NCI-H2107 treated with DMSO at 0.1 percent for 48 hours (cell line): ENCODE data around the gene ELOF1.
"Not testable (repeated sequence)": the region's sequence is repeated elsewhere in the genome, so short reads cannot be mapped to it uniquely, and the experiment has no call there.

Experiments
- DNase-seq: peaks from one replicate; lab custom pipeline; 2025; ENCODE audit not compliant: unreplicated experiment; lab: John Stamatoyannopoulos, UW

Gene ELOF1

GRCh38 chr19:11570039-11570462 lies 11.0 kb upstream of the ELOF1 start:
- DNase-seq, result no peak

DNA sequence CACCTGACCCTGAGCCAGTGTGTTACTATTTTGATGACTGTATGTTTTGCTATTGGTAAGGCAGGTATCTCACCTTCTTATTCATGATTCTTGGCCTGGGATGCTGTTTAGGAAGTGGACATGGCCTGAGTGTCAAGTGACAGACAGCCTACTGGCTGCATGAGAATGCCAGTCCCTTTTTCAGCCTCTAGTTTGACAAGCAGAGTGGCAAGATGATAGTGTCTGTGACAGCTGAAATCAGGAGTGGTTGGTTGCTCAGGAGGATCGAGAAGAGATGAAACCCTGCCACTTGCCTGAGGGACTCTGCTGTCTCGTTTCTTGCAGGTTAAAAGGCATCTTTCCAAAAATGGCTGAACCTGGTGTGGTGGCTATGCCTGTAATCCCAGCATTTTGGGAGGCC lies 7.1 kb upstream of the ELOF1 start:
- no peak for DNase-seq

- not testable (repeated sequence) for DNase-seq
Measured at GRCh38 chr19:11565649-11565980, 6.6 kb upstream of the ELOF1 start.

GRCh38 chr19:11564082-11564807 lies 5.2 kb upstream of the ELOF1 start:
- not testable (repeated sequence) for DNase-seq

GRCh38 chr19:11563532-11563931 lies 4.5 kb upstream of the ELOF1 start:
- no peak for DNase-seq

DNA sequence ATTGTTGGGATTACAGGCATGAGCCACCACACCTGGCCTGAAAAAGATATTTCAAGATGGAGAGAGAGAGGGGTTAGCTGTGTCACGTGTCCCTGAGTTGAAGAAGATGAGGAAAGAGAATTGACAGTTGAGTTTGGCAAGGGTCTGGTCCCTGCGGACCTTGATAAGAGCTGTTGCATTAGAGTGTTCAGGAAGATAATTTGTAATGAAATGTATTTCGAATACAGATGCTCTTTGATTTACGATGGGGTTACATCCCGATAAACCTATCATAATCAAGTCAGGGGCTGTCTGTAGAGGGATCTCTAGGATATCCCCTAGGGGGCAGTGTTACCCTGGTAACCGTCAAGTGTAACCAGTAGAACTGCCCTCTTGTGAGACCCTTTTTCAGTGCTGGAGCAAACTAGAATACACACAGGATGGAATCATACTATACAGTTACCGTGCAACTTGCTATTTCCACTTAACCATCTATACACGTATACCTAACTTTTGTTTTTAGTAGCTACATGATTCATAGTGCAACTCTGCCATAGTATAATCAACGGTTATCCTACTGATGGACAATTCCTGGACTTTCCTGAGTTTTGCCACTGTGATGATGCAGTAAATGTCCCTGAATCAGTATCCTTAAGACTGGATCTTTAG lies 1.5 kb upstream of the ELOF1 start:
- DNase-seq, result no peak

GRCh38 chr19:11556634-11557420 lies 2.2 kb downstream of the ELOF1 start:
- DNase-seq, result no peak

DNA sequence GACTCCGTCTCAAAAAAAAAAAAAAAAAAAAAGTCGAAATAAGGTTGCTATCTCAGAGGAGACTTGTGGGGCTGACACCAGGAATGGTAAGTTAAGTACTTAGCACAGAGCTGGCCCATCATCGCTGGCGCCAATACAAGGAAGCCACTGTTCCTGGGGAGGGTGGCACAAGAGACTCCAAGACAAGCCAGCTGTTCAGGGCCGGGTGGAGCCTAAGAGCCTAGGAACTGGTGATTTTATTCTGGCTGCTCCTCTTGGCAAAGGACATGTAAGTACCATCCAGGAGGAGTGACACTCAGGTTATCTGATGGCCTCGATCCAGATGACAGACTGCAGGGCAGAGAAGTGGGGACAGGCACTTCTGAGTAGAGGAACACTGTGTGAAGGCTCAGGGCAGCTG lies 3.8 kb downstream of the ELOF1 start:
- no peak for DNase-seq

GRCh38 chr19:11554160-11554559 lies 4.9 kb downstream of the ELOF1 start:
- DNase-seq, result no peak

DNA sequence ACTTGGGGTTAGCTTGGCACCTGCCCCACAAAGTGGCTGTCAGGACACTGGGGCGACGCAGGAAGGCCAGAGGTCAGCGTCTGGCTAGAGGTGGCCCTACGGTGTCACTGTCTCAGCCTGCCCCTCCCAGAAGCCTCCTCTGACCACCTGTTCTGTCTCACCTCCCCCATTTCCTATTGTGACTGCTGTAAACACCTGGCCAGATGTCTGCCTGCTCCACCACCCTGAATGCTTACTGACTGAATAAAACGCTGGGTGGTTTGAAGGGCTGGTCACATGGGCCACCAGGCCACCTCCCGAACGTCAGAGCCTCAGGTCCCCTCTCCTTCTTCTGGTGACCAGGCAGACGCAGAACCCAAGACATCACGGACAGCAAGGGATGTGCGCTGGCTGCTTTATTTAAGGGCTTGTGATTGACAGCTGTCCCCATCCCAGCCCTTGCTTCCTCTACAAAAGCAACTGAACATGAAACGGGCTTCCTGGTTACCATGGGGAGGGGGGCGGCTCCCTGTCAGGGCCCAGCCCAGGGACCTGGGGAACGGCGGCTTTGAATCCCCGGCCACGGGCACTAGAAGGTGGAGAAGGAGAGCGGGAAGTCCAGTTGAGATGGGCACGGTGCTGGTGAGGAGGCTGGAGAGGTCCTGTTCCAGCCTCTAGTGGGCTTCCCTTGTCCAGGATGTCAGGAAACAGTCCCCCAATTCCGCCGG lies 6.2 kb downstream of the ELOF1 start:
- no peak for DNase-seq

DNA sequence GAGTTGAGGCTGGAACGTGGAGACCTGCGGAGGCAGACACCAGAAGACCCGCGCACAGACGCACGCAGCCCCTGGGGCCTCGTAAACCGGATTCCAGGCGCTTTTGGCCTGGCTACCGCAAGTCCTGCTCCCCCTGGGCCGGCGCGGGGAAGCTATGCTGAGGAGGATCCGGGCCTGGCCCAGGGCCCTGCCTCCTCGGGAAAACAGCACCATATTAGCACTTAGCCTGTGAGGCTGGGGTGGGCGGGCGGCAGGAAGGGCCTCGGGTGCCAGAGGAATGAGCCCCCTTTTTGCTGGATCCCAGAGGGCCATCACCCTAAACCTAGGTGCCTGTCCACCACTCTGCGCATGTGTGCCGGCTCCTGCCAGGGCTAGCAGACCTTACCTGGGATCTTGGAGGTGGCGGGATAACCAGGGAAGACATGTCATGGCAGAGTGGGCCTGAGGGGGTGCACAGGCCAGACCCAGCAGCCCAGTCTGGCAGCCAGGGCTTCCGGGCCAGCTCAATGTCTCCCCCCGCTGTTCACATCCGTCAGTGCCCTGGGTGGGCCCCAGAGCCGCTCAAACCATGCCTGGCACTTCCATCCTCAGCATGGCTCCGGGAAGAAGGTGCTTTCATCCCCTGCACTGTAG lies 7.3 kb downstream of the ELOF1 start:
- no peak for DNase-seq

DNA sequence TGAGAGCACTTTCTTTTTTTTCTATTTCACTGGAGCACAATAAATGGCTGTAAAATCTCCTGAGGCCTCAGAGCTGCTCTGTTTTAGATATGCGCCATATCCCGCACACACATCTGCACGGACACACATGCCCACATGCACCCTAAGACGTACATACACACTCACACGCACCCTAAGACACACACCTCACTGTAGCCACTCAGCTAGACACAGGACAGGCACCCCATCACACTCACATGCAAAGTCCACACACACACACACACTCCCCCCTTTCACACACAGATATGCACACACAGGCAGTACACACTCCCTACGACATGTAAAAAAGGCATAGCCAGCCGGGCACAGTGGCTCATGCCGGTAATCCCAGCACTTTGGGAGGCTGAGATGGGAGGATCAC lies 8.8 kb downstream of the ELOF1 start:
- no peak for DNase-seq

GRCh38 chr19:11549386-11549953 lies 9.6 kb downstream of the ELOF1 start:
- no peak for DNase-seq

DNA sequence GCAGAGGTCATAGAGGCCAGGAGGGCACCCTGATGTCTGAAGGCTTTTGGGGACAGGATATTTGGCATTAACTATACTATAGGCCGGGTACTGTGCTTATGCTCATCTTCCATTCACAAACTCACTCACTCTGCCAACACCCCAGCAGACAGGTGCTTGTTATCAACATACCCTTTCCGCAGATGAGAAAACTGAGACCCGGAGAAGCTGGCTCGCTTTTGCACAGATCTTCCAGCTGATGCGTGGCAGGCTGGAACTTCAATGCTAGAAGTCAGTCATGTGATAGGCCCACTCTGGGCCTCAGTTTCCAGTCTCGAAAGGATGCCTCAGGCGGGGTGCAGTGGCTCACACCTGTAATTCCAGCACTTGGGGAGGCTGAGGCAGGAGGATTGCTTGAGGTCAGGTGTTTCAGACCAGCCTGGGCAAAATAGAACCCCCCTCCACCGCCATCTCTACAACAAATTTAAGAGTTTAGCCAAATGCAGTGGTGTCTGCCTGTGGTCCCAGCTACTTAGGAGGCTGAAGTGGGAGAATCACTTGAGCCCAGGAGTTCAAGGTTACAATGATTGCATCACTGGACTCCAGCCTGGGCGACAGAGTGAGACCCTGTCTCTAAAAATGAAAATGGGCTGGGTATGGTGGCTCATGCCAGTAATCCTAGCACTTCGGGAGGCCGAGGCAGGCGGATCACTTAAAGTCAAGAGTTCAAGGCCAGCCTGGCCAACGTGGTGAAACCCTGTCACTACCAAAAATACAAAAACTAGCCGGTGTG lies 10.9 kb downstream of the ELOF1 start:
- DNase-seq, result no peak

DNA sequence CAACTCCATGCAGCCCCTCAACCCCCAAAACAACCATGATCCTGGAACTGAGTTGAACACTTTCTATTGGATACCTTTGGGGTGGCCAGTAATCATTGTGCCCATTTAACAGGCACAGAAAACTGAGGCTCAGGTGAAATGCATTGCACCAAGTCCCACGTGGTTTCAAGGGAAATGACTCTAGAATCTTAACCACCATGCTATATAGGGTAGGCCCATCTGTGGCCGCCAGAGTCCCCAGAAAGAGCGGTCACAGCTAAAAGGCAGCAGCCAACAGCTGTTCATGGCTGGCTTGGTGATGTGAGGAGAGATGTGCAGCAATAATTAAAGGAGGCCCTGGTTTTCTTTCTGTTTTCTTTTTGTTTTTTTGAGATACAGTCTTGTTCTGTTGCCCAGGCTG lies 17.8 kb downstream of the ELOF1 start:
- DNase-seq, result no peak

- DNase-seq, result no peak
Measured at GRCh38 chr19:11540645-11541044, 18.4 kb downstream of the ELOF1 start.

GRCh38 chr19:11539495-11540365 lies 19.3 kb downstream of the ELOF1 start:
- no peak for DNase-seq

GRCh38 chr19:11538232-11539036 lies 20.6 kb downstream of the ELOF1 start, which contains the start of gene CNN1:
Gene CNN1 (plus strand): TSS chr19:11538851. CDS start chr19:11538928, 77 bp downstream.
- no peak for DNase-seq
